Keratinocyte (primary cell): Measurements from ENCODE around the gene SHROOM4. TPM values are rescaled to one million over a fixed set of nuclear protein-coding genes. Genes with fewer than 3 reads are reported as not detected.

Experiments used
- DNase-seq: peaks from one replicate; pipeline ENCODE4 v3.0.0-alpha.2; 2011; ENCODE audit warnings: low read depth, missing footprints, low spot score
- FAIRE-seq: peaks from 2 replicates; lab custom pipeline; 2011; peaks lifted over from hg19 to GRCh38; lab: Jason Lieb, UNC
- H2AFZ ChIP-seq: 2 replicates; pipeline ENCODE4 v1.6.0; 2012; ENCODE audit warnings: low read length, control low read depth, inconsistent platforms; ENCODE audit not compliant: control insufficient read depth
- H3K27ac ChIP-seq: 2 replicates; pipeline ENCODE4 v1.5.1; 2011; ENCODE audit warnings: low read length; ENCODE audit not compliant: control insufficient read depth, insufficient read depth
- H3K27me3 ChIP-seq: 3 replicates; pipeline ENCODE4 v1.6.0; 2011; ENCODE audit warnings: low read length; ENCODE audit not compliant: control insufficient read depth, insufficient read depth; ENCODE audit errors: extremely low read depth
- H3K36me3 ChIP-seq, 2 experiments: 2 replicates in 1 of 2; 3 replicates in 1 of 2; pipeline ENCODE4 v1.5.1; 2011; ENCODE audit warnings: low read length in 2 of 2, mild to moderate bottlenecking in 1 of 2; ENCODE audit not compliant: control insufficient read depth in 2 of 2, insufficient read depth in 2 of 2; ENCODE audit errors: extremely low read depth in 1 of 2
- H3K4me1 ChIP-seq: 3 replicates; pipeline ENCODE4 v1.5.1; 2011; ENCODE audit warnings: low read length; ENCODE audit not compliant: control insufficient read depth, insufficient read depth; ENCODE audit errors: extremely low read depth
- H3K4me2 ChIP-seq: 3 replicates; pipeline ENCODE4 v1.6.0; 2011; ENCODE audit warnings: low read depth, low read length; ENCODE audit not compliant: control insufficient read depth, insufficient read depth; ENCODE audit errors: extremely low read depth
- H3K4me3 ChIP-seq, 3 experiments: fragments of 200-600 bp in 1 of 3; sonication (generic) in 1 of 3; 2 replicates in 2 of 3; 3 replicates in 1 of 3; pipeline ENCODE4 v1.5.1; 2011 to 2016; ENCODE audit warnings: low read length in 3 of 3, mild to moderate bottlenecking in 3 of 3, control low read depth in 2 of 3, inconsistent platforms in 1 of 3, low read depth in 1 of 3, mixed read lengths in 1 of 3, mixed run types in 1 of 3, moderate library complexity in 1 of 3; ENCODE audit not compliant: control insufficient read depth in 2 of 3, insufficient read depth in 2 of 3; ENCODE audit errors: extremely low read depth in 1 of 3
- H3K79me2 ChIP-seq: 2 replicates; pipeline ENCODE4 v1.6.0; 2012; ENCODE audit warnings: low read length; ENCODE audit not compliant: control insufficient read depth, insufficient read depth
- H3K9ac ChIP-seq: 3 replicates; pipeline ENCODE4 v1.6.0; 2011; ENCODE audit warnings: low read length; ENCODE audit not compliant: control insufficient read depth, insufficient read depth; ENCODE audit errors: extremely low read depth
- H3K9me1 ChIP-seq: 3 replicates; pipeline ENCODE4 v1.6.0; 2011; ENCODE audit warnings: low read length; ENCODE audit not compliant: control insufficient read depth, insufficient read depth; ENCODE audit errors: extremely low read depth
- H3K9me3 ChIP-seq: 2 replicates; pipeline ENCODE4 v1.5.1; 2012; ENCODE audit warnings: low read depth, low read length; ENCODE audit not compliant: control insufficient read depth
- H4K20me1 ChIP-seq: 3 replicates; pipeline ENCODE4 v1.6.0; 2011; ENCODE audit warnings: low read length; ENCODE audit not compliant: control insufficient read depth, insufficient read depth; ENCODE audit errors: extremely low read depth
- EZH2 ChIP-seq: IDR thresholded peaks from one replicate; pipeline ENCODE4 v1.6.1; 2012; ENCODE audit warnings: inconsistent platforms, mild to moderate bottlenecking, low read length, moderate library complexity
- dilution Hi-C: fragments of 300-500 bp; cut with MboI; formaldehyde crosslinking; loops from one replicate; pipeline ENCODE4 v1.7.0; 2020; ENCODE audit warnings: low sequenced_read_pairs; ENCODE audit not compliant: extremely low pct_ligation_motif_present
- polyA plus RNA-seq, 5 experiments: library from polyadenylated mRNA; depleted of rRNA in 3 of 5; stranded (reverse) in 3 of 5; stranded (forward) in 1 of 5; unstranded in 1 of 5; fragments of >200 nt; gene quantifications; 1 replicate in 1 of 5; 2 replicates in 3 of 5; 3 replicates in 1 of 5; pipeline versions ENCODE4 v1.2.1 to v1.2.3, GENCODE V29; 2011 to 2012; ENCODE audit warnings: missing spikeins in 2 of 5, low read depth in 1 of 5, low replicate concordance in 1 of 5
- TF ChIP-seq, protein P1 (sequence below), 3 experiments: IDR thresholded peaks in 1 of 3; conservative IDR thresholded peaks in 1 of 3; optimal IDR thresholded peaks in 1 of 3; 2 replicates in 2 of 3; 3 replicates in 1 of 3; pipeline versions ENCODE3 to v1.5.1; 2011; ENCODE audit warnings: low read length in 3 of 3, mild to moderate bottlenecking in 3 of 3, moderate library complexity in 2 of 3, control low read depth in 1 of 3, inconsistent platforms in 1 of 3; ENCODE audit not compliant: insufficient read depth in 2 of 3; ENCODE audit errors: extremely low read depth in 1 of 3

The SHROOM4 gene
- polyA plus RNA-seq, 1 donor (not counting 4 experiments of a cell fraction or from before 2014, with no cell fraction given) = 0.50 TPM

DNA sequence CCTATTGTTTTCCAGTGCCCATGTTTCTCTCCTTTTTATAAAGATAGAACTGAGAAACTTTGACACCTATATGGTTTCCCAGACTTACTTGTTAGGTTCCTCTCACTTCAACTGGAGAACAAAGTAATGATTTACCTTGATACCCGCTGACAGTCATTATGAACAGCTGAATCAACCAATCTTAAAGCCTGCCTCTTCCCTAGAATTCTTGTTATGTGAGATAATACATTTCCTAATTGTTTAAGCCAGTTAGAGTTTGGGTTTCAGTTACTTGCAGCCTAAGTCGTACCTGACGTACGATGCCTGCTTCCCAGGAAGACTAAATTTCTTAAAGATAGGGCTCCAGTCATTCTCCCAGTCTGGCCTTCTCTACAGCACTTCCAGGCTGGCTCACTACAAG is 97.3 kb downstream of the SHROOM4 start:
- Histone ChIP-seq H2AFZ (no peak overlapping the region), H3K27ac (no peak overlapping the region), H4K20me1 (no peaks in the 10 kb centered on the region), H3K4me3 (no peak overlapping the region), H3K79me2 (no peaks in the 10 kb centered on the region), H3K27me3 (no peaks in the 10 kb centered on the region), H3K9ac (no peak overlapping the region), H3K4me2 (no peak overlapping the region), H3K4me1 (no peaks in the 10 kb centered on the region), H3K36me3 (no peaks in the 10 kb centered on the region), H3K9me1 (no peaks in the 10 kb centered on the region), H3K9me3 (no peaks in the 10 kb centered on the region)
- dilution Hi-C loops = no loop called here
- DNase-seq = no peak
- no peak for TF ChIP-seq EZH2
- TF ChIP-seq, protein P1, sequence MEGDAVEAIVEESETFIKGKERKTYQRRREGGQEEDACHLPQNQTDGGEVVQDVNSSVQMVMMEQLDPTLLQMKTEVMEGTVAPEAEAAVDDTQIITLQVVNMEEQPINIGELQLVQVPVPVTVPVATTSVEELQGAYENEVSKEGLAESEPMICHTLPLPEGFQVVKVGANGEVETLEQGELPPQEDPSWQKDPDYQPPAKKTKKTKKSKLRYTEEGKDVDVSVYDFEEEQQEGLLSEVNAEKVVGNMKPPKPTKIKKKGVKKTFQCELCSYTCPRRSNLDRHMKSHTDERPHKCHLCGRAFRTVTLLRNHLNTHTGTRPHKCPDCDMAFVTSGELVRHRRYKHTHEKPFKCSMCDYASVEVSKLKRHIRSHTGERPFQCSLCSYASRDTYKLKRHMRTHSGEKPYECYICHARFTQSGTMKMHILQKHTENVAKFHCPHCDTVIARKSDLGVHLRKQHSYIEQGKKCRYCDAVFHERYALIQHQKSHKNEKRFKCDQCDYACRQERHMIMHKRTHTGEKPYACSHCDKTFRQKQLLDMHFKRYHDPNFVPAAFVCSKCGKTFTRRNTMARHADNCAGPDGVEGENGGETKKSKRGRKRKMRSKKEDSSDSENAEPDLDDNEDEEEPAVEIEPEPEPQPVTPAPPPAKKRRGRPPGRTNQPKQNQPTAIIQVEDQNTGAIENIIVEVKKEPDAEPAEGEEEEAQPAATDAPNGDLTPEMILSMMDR (optimal IDR thresholded peaks at IDR 0.05 in 1 of 3, IDR thresholded peaks at IDR 0.05 in 1 of 3, conservative IDR thresholded peaks at IDR 0.05 in 1 of 3; ENCODE audit: extremely low read depth in 1 of 3, insufficient read depth in 2 of 3, low read length in 3 of 3) = no peak
- no peak for FAIRE-seq

DNA sequence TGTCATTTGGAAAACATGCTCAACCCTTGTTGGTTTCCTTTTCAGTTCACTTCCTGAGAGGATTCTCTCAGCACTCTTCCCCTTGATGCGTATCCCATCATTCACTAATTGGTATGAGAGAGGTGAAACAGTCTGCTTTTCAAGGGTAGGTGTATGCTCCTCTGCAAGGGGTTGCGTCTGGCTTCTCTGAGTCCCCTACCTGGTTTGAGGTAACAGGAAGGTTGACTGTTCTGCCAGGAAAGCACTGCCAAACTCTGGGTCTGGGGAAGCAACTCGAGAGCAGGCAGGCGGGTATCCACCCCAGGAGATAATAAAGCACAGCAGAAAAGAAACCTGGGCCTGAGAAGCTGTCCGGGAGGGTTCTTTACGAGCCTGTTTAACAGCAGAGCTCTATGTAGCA is 101.2 kb downstream of the SHROOM4 start:
- dilution Hi-C loops = no loop called here
- Histone ChIP-seq H4K20me1 (no peaks in the 10 kb centered on the region), H3K9ac (no peak overlapping the region), H2AFZ (no peak overlapping the region), H3K27ac (no peak overlapping the region), H3K79me2 (no peaks in the 10 kb centered on the region), H3K9me3 (no peaks in the 10 kb centered on the region), H3K9me1 (no peaks in the 10 kb centered on the region), H3K4me1 (no peaks in the 10 kb centered on the region), H3K4me2 (no peak overlapping the region), H3K36me3 (no peaks in the 10 kb centered on the region), H3K27me3 (no peaks in the 10 kb centered on the region), H3K4me3 (no peak overlapping the region)
- TF ChIP-seq, protein P1 (optimal IDR thresholded peaks at IDR 0.05 in 1 of 3, IDR thresholded peaks at IDR 0.05 in 1 of 3, conservative IDR thresholded peaks at IDR 0.05 in 1 of 3; ENCODE audit: extremely low read depth in 1 of 3, insufficient read depth in 2 of 3, low read length in 3 of 3) = no peak
- no peak for TF ChIP-seq EZH2
- DNase-seq (no peak), FAIRE-seq (no peak)
